Mucosa of stomach (tissue), 1 donor: ENCODE data around the gene GNAQ.

Experiments
- H3K27me3 ChIP-seq: one replicate; pipeline ENCODE4 v1.7.0; 2013; ENCODE audit warnings: mild to moderate bottlenecking, low read length; ENCODE audit not compliant: control insufficient read depth, insufficient read depth
- H3K36me3 ChIP-seq: one replicate; pipeline ENCODE4 v1.7.0; 2013; ENCODE audit warnings: low read length; ENCODE audit not compliant: control insufficient read depth, insufficient read depth
- H3K4me1 ChIP-seq: one replicate; pipeline ENCODE4 v1.7.0; 2013; ENCODE audit warnings: mild to moderate bottlenecking, low read length; ENCODE audit not compliant: control insufficient read depth, insufficient read depth
- H3K4me3 ChIP-seq: one replicate; pipeline ENCODE4 v1.7.0; 2013; ENCODE audit warnings: low read length
- H3K9ac ChIP-seq: one replicate; pipeline ENCODE4 v1.7.0; 2013; ENCODE audit warnings: mild to moderate bottlenecking, low read length, moderate library complexity
- H3K9me3 ChIP-seq: one replicate; pipeline ENCODE4 v1.7.0; 2013; ENCODE audit warnings: mild to moderate bottlenecking, low read length, moderate library complexity; ENCODE audit not compliant: control insufficient read depth
- donor health status: Pancreatic carcinoma.

GNAQ gene

GRCh38 chr9:77946969-77947620 is 84.5 kb downstream of the GNAQ start:
- H3K4me3 ChIP-seq = no peak overlapping the region
- H3K9me3 ChIP-seq = no peaks in the 10 kb centered on the region
- H3K36me3 ChIP-seq = no peaks in the 10 kb centered on the region
- no peaks in the 10 kb centered on the region for H3K27me3 ChIP-seq
- peak overlapping the region; percentile 14 for H3K9ac ChIP-seq
- H3K4me1 ChIP-seq = peaks cover 58% of the 10 kb centered on the region

DNA sequence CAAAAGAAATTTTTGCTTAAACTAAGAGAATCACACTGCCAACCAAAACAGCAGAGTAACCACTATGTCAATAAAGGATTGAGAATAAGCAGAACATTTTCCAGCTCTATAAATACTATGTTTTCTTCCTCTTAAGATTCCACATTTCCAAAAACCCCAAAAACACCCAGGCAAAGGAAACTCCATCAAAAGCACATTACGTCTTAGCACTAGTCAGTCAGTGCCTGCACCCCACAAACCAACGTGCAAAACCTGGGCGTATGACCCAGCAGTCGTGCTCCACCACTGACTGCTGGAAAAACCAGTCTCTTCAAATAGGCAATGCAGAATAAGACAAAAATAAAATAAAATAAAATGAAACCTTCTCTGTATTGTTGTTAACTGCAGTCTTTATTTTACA is 85.3 kb downstream of the GNAQ start:
- Histone ChIP-seq H3K27me3 (no peaks in the 10 kb centered on the region), H3K4me1 (peaks cover 58% of the 10 kb centered on the region), H3K9ac (no peak overlapping the region), H3K9me3 (no peaks in the 10 kb centered on the region), H3K36me3 (no peaks in the 10 kb centered on the region), H3K4me3 (no peak overlapping the region)

- Histone ChIP-seq H3K9ac (no peak overlapping the region), H3K36me3 (no peaks in the 10 kb centered on the region), H3K9me3 (no peaks in the 10 kb centered on the region), H3K4me1 (peaks cover 58% of the 10 kb centered on the region), H3K27me3 (no peaks in the 10 kb centered on the region), H3K4me3 (no peak overlapping the region)
These were observed 85.8 kb downstream of the GNAQ start for GRCh38 chr9:77945798-77946197.

GRCh38 chr9:77944556-77945243 is 86.9 kb downstream of the GNAQ start:
- no peak overlapping the region for H3K9ac ChIP-seq
- H3K4me1 ChIP-seq = peaks cover 49% of the 10 kb centered on the region
- H3K27me3 ChIP-seq = no peaks in the 10 kb centered on the region
- H3K4me3 ChIP-seq = no peak overlapping the region
- H3K36me3 ChIP-seq = no peaks in the 10 kb centered on the region
- no peaks in the 10 kb centered on the region for H3K9me3 ChIP-seq

- Histone ChIP-seq H3K27me3 (no peaks in the 10 kb centered on the region), H3K4me1 (peaks cover 59% of the 10 kb centered on the region), H3K9me3 (no peaks in the 10 kb centered on the region), H3K9ac (no peak overlapping the region), H3K4me3 (no peak overlapping the region), H3K36me3 (no peaks in the 10 kb centered on the region)
These were observed 88.6 kb downstream of the GNAQ start for GRCh38 chr9:77943057-77943456.

GRCh38 chr9:77939149-77939668 is 92.4 kb downstream of the GNAQ start:
- Histone ChIP-seq H3K4me1 (peaks cover 25% of the 10 kb centered on the region), H3K4me3 (no peak overlapping the region), H3K9ac (no peak overlapping the region), H3K9me3 (no peaks in the 10 kb centered on the region), H3K27me3 (no peaks in the 10 kb centered on the region), H3K36me3 (no peaks in the 10 kb centered on the region)

DNA sequence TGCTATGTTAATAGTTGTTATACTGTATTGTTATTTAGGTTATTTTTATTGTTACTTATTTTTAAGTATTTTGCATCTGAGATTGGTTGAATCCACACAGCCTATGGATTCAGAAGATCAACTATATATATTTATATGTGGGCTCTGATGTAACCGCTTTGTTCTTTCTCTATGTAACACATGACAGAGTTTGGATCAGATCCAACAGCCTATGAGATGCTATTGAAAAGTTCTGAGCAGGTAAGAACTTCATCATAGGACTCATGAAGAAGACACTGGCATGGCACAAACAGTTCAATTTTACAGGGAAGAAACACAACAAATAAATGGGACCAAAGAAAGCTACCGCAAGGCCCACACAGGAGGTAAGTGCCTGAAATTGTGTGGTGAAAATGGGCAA is 93.4 kb downstream of the GNAQ start:
- Histone ChIP-seq H3K9me3 (no peaks in the 10 kb centered on the region), H3K9ac (no peak overlapping the region), H3K27me3 (no peaks in the 10 kb centered on the region), H3K36me3 (no peaks in the 10 kb centered on the region), H3K4me3 (no peak overlapping the region), H3K4me1 (peaks cover 17% of the 10 kb centered on the region)

DNA sequence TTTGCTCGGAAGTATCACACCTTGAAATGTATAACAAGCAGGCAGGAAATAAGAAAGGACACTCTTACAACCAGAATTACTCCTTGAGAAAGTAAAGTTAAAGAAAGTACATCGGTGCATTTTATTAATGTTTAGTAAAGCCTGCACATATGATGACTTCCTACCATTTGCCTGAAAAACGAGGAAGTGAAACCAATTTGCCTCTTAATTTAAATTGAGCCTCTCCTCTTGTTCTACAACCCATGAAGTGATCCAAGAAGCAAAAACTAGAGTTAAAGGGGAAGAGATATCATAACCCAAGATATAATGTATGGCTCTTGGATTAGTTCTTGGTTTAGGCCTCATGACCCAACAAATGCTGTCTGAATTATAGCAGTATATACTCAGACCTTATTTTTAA is 95.6 kb downstream of the GNAQ start:
- H3K9ac ChIP-seq = no peak overlapping the region
- no peak overlapping the region for H3K4me3 ChIP-seq
- peaks cover 11% of the 10 kb centered on the region for H3K4me1 ChIP-seq
- no peaks in the 10 kb centered on the region for H3K27me3 ChIP-seq
- no peaks in the 10 kb centered on the region for H3K9me3 ChIP-seq
- H3K36me3 ChIP-seq = no peaks in the 10 kb centered on the region

- H3K27me3 ChIP-seq = no peaks in the 10 kb centered on the region
- no peak overlapping the region for H3K9ac ChIP-seq
- no peaks in the 10 kb centered on the region for H3K9me3 ChIP-seq
- peaks cover 11% of the 10 kb centered on the region for H3K4me1 ChIP-seq
- no peak overlapping the region for H3K4me3 ChIP-seq
- H3K36me3 ChIP-seq = no peaks in the 10 kb centered on the region
These were observed 96.4 kb downstream of the GNAQ start for GRCh38 chr9:77935211-77935610.

GRCh38 chr9:77933976-77934375 is 97.6 kb downstream of the GNAQ start:
- no peaks in the 10 kb centered on the region for H3K9me3 ChIP-seq
- no peak overlapping the region for H3K4me3 ChIP-seq
- H3K4me1 ChIP-seq = peaks cover 10% of the 10 kb centered on the region
- H3K27me3 ChIP-seq = no peaks in the 10 kb centered on the region
- no peak overlapping the region for H3K9ac ChIP-seq
- no peaks in the 10 kb centered on the region for H3K36me3 ChIP-seq

DNA sequence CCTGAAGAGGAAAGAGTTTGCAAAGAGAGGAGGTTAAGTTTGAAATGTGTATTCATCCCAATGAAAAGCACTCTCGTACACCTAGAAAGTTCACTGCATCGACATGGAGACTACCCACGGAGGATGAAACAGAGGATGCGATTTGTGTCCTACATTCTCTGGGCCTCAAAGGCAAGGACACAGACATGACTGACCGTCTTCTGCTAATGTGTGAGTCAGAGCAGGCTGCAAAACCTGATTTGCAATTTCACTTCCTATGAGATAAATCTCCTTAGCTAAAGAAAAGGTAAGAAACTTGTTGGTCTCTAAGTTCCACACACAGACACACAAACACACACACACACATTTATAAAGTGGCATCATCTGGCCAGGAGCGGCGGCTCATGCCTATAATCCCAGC is 98.6 kb downstream of the GNAQ start:
- peaks cover under 1% of the 10 kb centered on the region for H3K4me1 ChIP-seq
- no peaks in the 10 kb centered on the region for H3K27me3 ChIP-seq

DNA sequence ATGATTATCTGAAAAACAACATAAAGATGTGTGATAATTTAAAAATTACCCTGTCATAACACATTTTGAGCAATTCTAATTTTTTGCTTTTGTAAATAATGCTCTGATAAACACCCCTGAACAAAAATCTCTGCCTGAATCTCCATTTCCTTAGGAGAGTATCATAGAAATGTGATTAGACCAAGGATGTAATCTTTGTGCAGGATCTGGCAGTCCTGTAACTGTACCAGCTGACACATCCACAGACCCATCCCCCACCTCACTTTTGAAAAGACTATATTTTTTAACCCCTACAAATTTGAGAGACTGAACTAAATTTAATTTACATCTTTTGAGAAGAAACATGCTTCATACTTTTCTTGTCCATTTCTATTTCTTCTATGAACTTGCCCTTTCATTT is 101.7 kb downstream of the GNAQ start:
- H3K9ac ChIP-seq = no peak overlapping the region
- H3K4me3 ChIP-seq = no peak overlapping the region
- H3K27me3 ChIP-seq = no peaks in the 10 kb centered on the region
- no peaks in the 10 kb centered on the region for H3K36me3 ChIP-seq
- peaks cover 8% of the 10 kb centered on the region for H3K4me1 ChIP-seq
- no peaks in the 10 kb centered on the region for H3K9me3 ChIP-seq

More for the DNA sequence above, 98.6 kb downstream of the GNAQ start:
- Histone ChIP-seq H3K36me3 (no peaks in the 10 kb centered on the region), H3K9ac (no peak overlapping the region), H3K4me3 (no peak overlapping the region), H3K9me3 (no peaks in the 10 kb centered on the region)
